Measurements from ENCODE around the gene RALY.
A peak's percentile ranks its signal among the peaks of the same experiment; 100 is the strongest.

DNA sequence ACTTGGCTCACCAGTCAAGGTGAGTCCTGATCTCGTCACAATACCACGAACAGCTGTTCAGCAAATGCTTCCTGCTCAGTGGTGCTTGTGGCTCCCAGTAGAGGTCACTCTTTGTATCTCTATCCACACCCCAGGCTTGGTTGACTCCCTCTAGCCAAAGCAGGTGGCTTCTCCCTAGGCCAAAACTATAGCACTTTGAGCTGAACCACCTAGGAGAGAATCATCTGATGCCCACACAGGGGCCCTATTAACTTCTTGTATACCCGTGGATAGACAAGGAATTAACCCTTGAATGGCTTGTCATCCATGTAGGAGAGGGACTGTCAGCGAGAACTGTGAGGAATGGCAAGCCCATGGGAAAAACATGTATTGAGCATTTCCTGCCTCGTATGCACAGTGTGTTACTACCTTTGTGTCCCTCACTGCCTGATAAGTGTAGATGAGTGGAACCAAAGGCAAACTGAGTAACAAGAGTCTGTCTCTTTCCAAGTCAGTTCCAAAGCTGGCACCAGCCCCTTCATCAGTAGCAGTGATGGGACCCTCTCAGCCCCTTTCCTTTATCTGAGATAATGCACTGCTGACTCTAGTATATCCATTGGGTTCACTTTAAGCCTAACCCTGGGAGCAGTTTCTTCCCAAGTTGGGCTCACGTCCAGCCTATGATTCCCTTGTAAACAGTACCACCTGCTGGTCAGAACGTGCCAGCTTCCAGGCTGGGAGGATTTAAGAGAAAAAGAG is 75.8 kb downstream of the RALY start:
- TF ChIP-seq RAD21 (conservative IDR thresholded peaks at IDR 0.05 in 1 of 2, IDR thresholded peaks at IDR 0.05 in 1 of 2) = peak; percentile 90 to 96
- peak; percentile 88 for TF ChIP-seq CTCF (IDR thresholded peaks at IDR 0.05)
- no peak for TF ChIP-seq BCL3 (IDR thresholded peaks at IDR 0.05)
- TF ChIP-seq POLR2A (IDR thresholded peaks at IDR 0.05; ENCODE audit: low read length) = no peak
- no peak for TF ChIP-seq TP53 (CRISPR knock-in tag; IDR thresholded peaks at IDR 0.05)
- no peak for TF ChIP-seq ESRRA (IDR thresholded peaks at IDR 0.05; ENCODE audit: borderline replicate concordance, low read length)
- TF ChIP-seq, protein P1, sequence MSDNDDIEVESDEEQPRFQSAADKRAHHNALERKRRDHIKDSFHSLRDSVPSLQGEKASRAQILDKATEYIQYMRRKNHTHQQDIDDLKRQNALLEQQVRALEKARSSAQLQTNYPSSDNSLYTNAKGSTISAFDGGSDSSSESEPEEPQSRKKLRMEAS (IDR thresholded peaks at IDR 0.05) = no peak
- no peak for TF ChIP-seq HDAC2 (IDR thresholded peaks at IDR 0.05)
